ENCODE results near the gene TAF7. TPM values are rescaled to one million over a fixed set of nuclear protein-coding genes. Genes with fewer than 3 reads are reported as not detected.
"Not testable (repeated sequence)": the region's sequence is repeated elsewhere in the genome, so short reads cannot be mapped to it uniquely, and the experiment has no call there.

The TAF7 gene
- total RNA-seq, 1 donor from 2014 or later: 65.0 TPM

GRCh38 chr5:141343242-141343952 lies 22.8 kb upstream of the TAF7 start, which contains the start of gene PCDHGA3:
Gene PCDHGA3 (plus strand): TSS chr5:141343829. CDS start chr5:141344034, 205 bp downstream.
- Histone ChIP-seq H3K27ac (no peak within 1 kb of the TSS), H3K36me3 (no peaks in the 10 kb centered on the region), H3K4me3 (peak within 1 kb of the TSS; percentile 22), H3K4me1 (no peaks in the 10 kb centered on the region), H3K27me3 (ENCODE audit: low read depth) (no peaks in the 10 kb centered on the region), H3K9me3 (peaks cover 59% of the 10 kb centered on the region)
- intact Hi-C loops (cut with DNase I): no loop called here
- TF ChIP-seq CTCF (IDR thresholded peaks at IDR 0.05): peak; percentile 22
- DNase-seq (no peak), ATAC-seq (no peak)

GRCh38 chr5:141342773-141343172 lies 22.2 kb upstream of the TAF7 start:
- Histone ChIP-seq H3K9me3 (peaks cover 64% of the 10 kb centered on the region), H3K36me3 (no peaks in the 10 kb centered on the region), H3K4me1 (no peaks in the 10 kb centered on the region), H3K27ac (no peak overlapping the region), H3K27me3 (ENCODE audit: low read depth) (peaks cover 3% of the 10 kb centered on the region), H3K4me3 (no peak overlapping the region)
- no peak for DNase-seq
- intact Hi-C loops (cut with DNase I): no loop called here
- no peak for ATAC-seq
- no peak for TF ChIP-seq CTCF (IDR thresholded peaks at IDR 0.05)

GRCh38 chr5:141340781-141341354 lies 20.3 kb upstream of the TAF7 start:
- H3K4me3 ChIP-seq; H3K36me3 ChIP-seq; ATAC-seq; H3K27me3 ChIP-seq (ENCODE audit: low read depth); H3K4me1 ChIP-seq; intact Hi-C loops (cut with DNase I); H3K27ac ChIP-seq; DNase-seq: not testable (repeated sequence)
- peaks cover 68% of the 10 kb centered on the region for H3K9me3 ChIP-seq

GRCh38 chr5:141338538-141339306 lies 18.1 kb upstream of the TAF7 start, which contains the start of gene PCDHGA2:
Gene PCDHGA2 (plus strand): TSS chr5:141338760.
- ATAC-seq (no peak), DNase-seq (no peak)
- no peaks in the 10 kb centered on the region for H3K36me3 ChIP-seq
- TF ChIP-seq CTCF (IDR thresholded peaks at IDR 0.05): peak; percentile 29
- H3K27me3 ChIP-seq (ENCODE audit: low read depth): peaks cover 16% of the 10 kb centered on the region
- intact Hi-C loops (cut with DNase I): no loop called here
- H3K27ac ChIP-seq: no peak within 1 kb of the TSS
- peaks cover 56% of the 10 kb centered on the region for H3K9me3 ChIP-seq
- H3K4me1 ChIP-seq: no peaks in the 10 kb centered on the region
- peak within 1 kb of the TSS; percentile 29 for H3K4me3 ChIP-seq

GRCh38 chr5:141332571-141332970 lies 12.0 kb upstream of the TAF7 start:
- Histone ChIP-seq H3K27me3 (ENCODE audit: low read depth) (peaks cover 19% of the 10 kb centered on the region), H3K9me3 (peaks cover 28% of the 10 kb centered on the region)
- H3K36me3 ChIP-seq; H3K4me1 ChIP-seq; intact Hi-C loops (cut with DNase I); H3K4me3 ChIP-seq; H3K27ac ChIP-seq; DNase-seq; ATAC-seq: not testable (repeated sequence)

- DNase-seq (no peak), ATAC-seq (no peak)
- no peaks in the 10 kb centered on the region for H3K36me3 ChIP-seq
- H3K9me3 ChIP-seq: peaks cover 18% of the 10 kb centered on the region
- intact Hi-C loops (cut with DNase I): no loop called here
- H3K4me1 ChIP-seq: no peaks in the 10 kb centered on the region
- TF ChIP-seq CTCF (IDR thresholded peaks at IDR 0.05): peak; percentile 21
- peaks cover 22% of the 10 kb centered on the region for H3K27me3 ChIP-seq (ENCODE audit: low read depth)
- H3K4me3 ChIP-seq: no peak within 1 kb of the TSS
- H3K27ac ChIP-seq: no peak within 1 kb of the TSS
Measured at GRCh38 chr5:141330299-141331080, 9.9 kb upstream of the TAF7 start, which contains the start of gene PCDHGA1. Gene PCDHGA1 (plus strand): TSS chr5:141330514.

All from lower lobe of right lung (tissue), 2 donors.